Thoracic aorta (tissue), 2 donors: ENCODE results near the gene GNB1L. TPM values are rescaled to one million over a fixed set of nuclear protein-coding genes. Genes with fewer than 3 reads are reported as not detected.

ENCODE experiments used
- ATAC-seq: fragments of 150-250 bp; one replicate; pipeline ENCODE4 v1.8.0; 2017; ENCODE audit warnings: low read depth; ENCODE audit not compliant: insufficient number of reproducible peaks, low FRiP score
- DNase-seq: peaks from one replicate; pipeline ENCODE4 v3.0.0-alpha.2; 2020; ENCODE audit warnings: low spot score
- H3K27ac ChIP-seq, 2 donors: fragments of 200-600 bp; sonication (generic); 1 replicate in 1 of 2; 2 replicates in 1 of 2; pipeline ENCODE4 v1.5.1; 2016; ENCODE audit warnings: mild to moderate bottlenecking in 2 of 2, moderate library complexity in 2 of 2
- H3K27me3 ChIP-seq: fragments of 200-600 bp; sonication (generic); replicated peaks from 2 replicates; pipeline ENCODE4 v1.6.0; 2016; ENCODE audit warnings: mild to moderate bottlenecking; ENCODE audit not compliant: insufficient read depth
- H3K36me3 ChIP-seq: fragments of 200-600 bp; sonication (generic); one replicate; pipeline ENCODE4 v1.5.1; 2016
- H3K4me1 ChIP-seq, 2 donors: fragments of 200-600 bp; sonication (generic); 1 replicate in 1 of 2; 2 replicates in 1 of 2; pipeline versions ENCODE4 v1.5.1 to v1.6.0; 2016; ENCODE audit warnings: low read depth in 2 of 2, mild to moderate bottlenecking in 1 of 2; ENCODE audit not compliant: control insufficient read depth in 1 of 2
- H3K4me3 ChIP-seq: fragments of 200-600 bp; sonication (generic); 2 replicates; pipeline ENCODE4 v1.5.1; 2016; ENCODE audit warnings: mild to moderate bottlenecking
- H3K9me3 ChIP-seq: fragments of 200-600 bp; sonication (generic); 2 replicates; pipeline ENCODE4 v1.5.1; 2016
- total RNA-seq, 2 donors: library from RNA; depleted of rRNA; stranded (reverse); fragments of >200 nt; gene quantifications; one replicate each; pipeline versions ENCODE4 v1.1.0 to v1.2.3, GENCODE V29; 2016
- TF ChIP-seq, protein P1 (sequence below): fragments of 200-600 bp; sonication (generic); IDR thresholded peaks from one replicate; pipeline ENCODE4 v1.5.1; 2019; ENCODE audit warnings: antibody characterized with exemption

GNB1L gene
- total RNA-seq, 2 donors from 2014 or later = 2.3 to 7.7 TPM

DNA sequence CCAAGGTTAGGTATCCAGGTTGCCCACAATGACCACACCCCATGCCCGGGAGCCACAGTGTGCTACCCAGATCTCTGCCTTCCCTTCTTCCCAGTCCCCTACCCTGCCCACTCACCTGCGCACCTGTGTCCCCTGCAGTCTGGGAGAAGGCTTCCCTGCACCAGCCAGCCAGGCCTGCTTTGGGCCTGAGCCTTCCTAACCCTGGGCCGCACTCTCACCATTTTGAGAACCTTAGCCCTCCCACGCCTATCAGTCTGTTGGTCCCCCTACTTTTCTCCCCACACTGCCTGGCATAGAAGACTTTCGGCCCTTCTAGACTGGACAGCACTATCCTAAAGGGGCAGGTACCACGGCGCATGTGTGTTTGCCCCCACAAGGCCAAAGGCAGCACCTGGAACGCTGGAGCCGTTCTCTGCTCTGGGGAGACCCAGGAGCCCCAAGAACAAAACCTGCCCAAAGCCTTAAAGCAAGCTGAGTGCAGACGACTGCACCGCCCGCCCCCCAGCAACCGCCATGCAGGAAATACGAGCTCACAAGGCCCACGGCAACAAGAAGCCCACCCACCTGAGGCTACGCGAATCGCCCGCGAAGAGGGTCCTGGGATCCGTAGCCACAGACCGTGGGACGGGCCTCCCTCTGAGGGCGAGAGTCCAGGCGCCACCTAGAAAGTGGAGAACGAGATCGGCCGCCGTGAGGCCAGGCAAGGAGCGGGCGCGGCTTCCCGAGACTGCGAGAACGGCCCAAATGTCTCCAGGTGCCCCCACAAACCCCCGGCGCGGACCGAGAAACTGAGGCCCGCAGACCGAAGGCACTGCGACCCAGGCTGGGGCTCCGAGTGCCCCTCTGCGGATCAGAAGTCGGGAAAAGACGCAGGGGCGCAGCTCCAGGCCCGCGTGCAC is 546 bp downstream of the GNB1L start:
- ATAC-seq (no peak), DNase-seq (no peak)

DNA sequence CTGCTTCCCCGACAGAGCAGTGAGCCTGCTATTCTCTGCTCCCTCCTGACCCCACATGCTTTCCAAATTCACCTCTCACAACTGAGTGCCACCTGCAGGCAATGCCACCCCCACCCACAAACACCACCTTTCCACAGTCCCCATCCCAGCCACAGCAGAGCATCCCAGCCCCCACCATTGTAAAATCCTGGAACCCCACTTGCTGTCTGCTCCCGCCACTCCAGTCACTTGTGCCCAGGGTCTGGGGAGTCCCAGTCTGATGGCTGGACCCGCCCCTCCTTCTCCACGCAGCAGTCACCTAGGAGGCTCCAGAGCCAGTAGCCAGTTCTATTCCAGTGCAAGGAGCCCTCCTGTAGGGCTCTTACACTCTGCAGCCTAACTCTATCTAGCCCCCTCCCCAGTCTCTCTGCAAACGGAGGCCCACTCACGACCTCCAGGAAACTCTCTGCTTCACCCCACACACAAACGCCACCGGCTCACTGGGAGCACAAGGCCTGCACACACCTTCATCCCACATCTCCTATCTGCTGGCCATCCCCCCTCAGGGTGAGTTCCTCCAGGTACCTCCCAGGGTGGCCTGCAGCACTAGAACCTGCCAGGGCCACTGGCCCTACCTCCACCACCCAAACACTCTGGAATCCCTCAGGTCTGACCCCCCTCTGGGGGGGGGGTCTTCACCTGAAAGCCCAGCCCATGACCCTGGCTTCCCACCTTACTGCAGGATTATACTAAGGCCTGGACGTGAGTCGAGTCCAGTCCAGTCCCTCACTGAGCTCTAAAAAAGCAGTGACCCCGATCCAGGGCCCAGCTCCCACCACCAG is 1.4 kb downstream of the GNB1L start:
- Histone ChIP-seq H3K27ac (peak overlapping the region in 1 of 2 donors; percentile 89), H3K36me3 (peaks cover 18% of the 10 kb centered on the region), H3K4me1 (peaks cover 15 to 28% of the 10 kb centered on the region in 2 donors), H3K9me3 (no peaks in the 10 kb centered on the region), H3K27me3 (no peaks in the 10 kb centered on the region), H3K4me3 (peak overlapping the region; percentile 84)
- ATAC-seq (no peak), DNase-seq (no peak)
- TF ChIP-seq, protein P1, sequence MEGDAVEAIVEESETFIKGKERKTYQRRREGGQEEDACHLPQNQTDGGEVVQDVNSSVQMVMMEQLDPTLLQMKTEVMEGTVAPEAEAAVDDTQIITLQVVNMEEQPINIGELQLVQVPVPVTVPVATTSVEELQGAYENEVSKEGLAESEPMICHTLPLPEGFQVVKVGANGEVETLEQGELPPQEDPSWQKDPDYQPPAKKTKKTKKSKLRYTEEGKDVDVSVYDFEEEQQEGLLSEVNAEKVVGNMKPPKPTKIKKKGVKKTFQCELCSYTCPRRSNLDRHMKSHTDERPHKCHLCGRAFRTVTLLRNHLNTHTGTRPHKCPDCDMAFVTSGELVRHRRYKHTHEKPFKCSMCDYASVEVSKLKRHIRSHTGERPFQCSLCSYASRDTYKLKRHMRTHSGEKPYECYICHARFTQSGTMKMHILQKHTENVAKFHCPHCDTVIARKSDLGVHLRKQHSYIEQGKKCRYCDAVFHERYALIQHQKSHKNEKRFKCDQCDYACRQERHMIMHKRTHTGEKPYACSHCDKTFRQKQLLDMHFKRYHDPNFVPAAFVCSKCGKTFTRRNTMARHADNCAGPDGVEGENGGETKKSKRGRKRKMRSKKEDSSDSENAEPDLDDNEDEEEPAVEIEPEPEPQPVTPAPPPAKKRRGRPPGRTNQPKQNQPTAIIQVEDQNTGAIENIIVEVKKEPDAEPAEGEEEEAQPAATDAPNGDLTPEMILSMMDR = no peak

More for the DNA sequence above, 546 bp downstream of the GNB1L start:
- H3K4me3 ChIP-seq = peak overlapping the region; percentile 84
- no peaks in the 10 kb centered on the region for H3K27me3 ChIP-seq
- peaks cover 15 to 28% of the 10 kb centered on the region in 2 donors for H3K4me1 ChIP-seq
- no peaks in the 10 kb centered on the region for H3K9me3 ChIP-seq
- peak overlapping the region; percentile 53 to 89 for H3K27ac ChIP-seq
- TF ChIP-seq, protein P1 = no peak
- peaks cover 18% of the 10 kb centered on the region for H3K36me3 ChIP-seq

DNA sequence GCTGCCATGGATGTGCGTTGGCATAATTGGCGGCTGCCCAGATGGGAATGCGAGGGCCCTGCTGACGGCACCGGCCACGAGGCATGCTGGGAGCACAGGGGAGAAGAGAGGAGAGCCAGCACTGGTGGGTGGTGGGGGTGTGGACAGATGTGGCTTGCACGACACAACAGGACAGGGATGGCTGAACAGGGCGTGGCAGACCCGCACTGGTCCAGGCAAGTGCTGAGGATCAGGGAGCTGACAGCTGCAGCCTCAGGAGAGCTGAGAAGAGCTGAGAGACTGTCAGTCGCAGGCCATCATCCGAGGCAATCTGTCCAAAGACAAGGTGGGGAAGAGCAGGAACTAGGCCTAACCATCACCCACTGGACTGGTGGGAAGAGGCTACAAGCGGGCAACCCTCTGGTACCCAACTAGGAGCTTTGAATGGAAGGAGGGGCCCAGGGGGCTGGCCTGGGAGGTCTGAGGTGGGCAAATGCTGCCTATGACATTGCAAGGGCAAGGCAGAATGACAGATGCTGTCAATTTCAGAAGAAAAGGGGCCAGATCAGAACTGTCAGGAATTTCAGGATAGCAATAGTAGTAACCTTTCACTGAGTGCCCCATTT is 2.4 kb downstream of the GNB1L start:
- Histone ChIP-seq H3K4me1 (peaks cover 15 to 28% of the 10 kb centered on the region in 2 donors), H3K27ac (no peak overlapping the region), H3K4me3 (no peak overlapping the region), H3K9me3 (no peaks in the 10 kb centered on the region), H3K27me3 (no peaks in the 10 kb centered on the region), H3K36me3 (peaks cover 18% of the 10 kb centered on the region)
- no peak for ATAC-seq
- TF ChIP-seq, protein P1 = no peak
- no peak for DNase-seq

DNA sequence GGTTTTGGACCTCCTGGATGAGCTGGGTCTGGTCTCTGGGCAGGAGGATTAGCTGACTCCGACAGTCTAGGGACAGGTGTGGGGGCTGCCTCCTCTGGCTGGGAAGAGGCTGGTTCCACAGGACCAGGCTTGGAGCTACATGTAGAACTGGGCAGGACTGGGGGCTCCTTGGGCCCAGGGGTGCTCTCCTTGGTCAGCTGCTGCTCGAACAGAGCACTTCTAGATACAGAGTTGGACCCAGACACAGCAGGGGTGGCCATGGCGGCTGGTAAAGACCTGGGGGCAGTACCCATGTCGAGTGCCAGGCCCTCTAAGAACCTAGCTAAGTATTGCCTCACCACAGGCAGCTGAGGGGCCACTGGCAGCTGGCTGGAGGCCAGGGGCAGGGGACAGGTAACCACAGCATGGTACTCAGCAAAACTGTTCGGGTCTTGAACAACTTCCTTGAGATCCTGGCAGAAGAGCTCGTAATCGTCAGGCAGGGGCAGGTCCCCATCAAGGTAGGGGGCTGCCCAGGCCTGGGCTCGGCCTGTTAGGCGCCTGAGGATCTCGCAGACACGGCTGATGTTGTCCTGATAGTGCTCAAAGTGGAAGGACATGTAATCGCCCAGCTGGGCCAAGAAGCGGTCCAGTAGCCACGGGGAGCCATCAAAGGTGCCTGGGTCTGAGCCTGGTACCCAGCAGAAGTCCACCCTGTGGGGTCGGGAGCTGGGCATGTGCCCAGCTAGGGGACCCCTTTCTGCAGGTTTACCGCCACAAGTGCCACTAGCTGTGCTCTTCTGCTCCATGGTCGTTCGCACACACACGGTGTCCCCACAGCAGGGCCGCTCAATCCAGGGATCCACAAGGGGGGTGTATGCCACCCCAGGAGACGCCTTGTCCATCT is 3.1 kb downstream of the GNB1L start:
- no peak overlapping the region for H3K4me3 ChIP-seq
- TF ChIP-seq, protein P1 = no peak
- H3K9me3 ChIP-seq = no peaks in the 10 kb centered on the region
- ATAC-seq = no peak
- no peaks in the 10 kb centered on the region for H3K27me3 ChIP-seq
- peaks cover 18% of the 10 kb centered on the region for H3K36me3 ChIP-seq
- H3K27ac ChIP-seq = no peak overlapping the region
- no peak for DNase-seq
- H3K4me1 ChIP-seq = peaks cover 15 to 28% of the 10 kb centered on the region in 2 donors
